B cell (primary cell): ENCODE results near the gene ZNF562. TPM values are rescaled to one million over a fixed set of nuclear protein-coding genes. Genes with fewer than 3 reads are reported as not detected.

ENCODE experiments used
- ATAC-seq: fragments of 200-7000 bp; cut with Tn5 transposase; one replicate; pipeline ENCODE4 v1.10.0; 2021; ENCODE audit warnings: low read depth, mild to moderate bottlenecking, moderate number of reproducible peaks, moderate library complexity
- CTCF ChIA-PET: fragments of 350-600 bp; sonication (Branson Sonifier 250); formaldehyde crosslinking; loops from one replicate; lab custom pipeline; 2021; ENCODE audit warnings: antibody characterized with exemption, inconsistent platforms; lab: Charles Lee
- POLR2A ChIA-PET: fragments of 350-600 bp; sonication (Branson Sonifier 250); formaldehyde crosslinking; loops from one replicate; lab custom pipeline; 2021; ENCODE audit warnings: antibody characterized with exemption; lab: Charles Lee
- DNase-seq: peaks from one replicate; pipeline ENCODE4 v3.0.0; 2013
- H2AFZ ChIP-seq: 2 replicates; pipeline ENCODE4 v1.6.1; 2012; ENCODE audit warnings: mild to moderate bottlenecking, low read depth, low read length; ENCODE audit not compliant: insufficient read depth, poor library complexity, severe bottlenecking
- H3K27ac ChIP-seq, 2 donors: 1 replicate in 1 of 2; 2 replicates in 1 of 2; pipeline ENCODE4 v1.5.1; 2012 to 2013; ENCODE audit warnings: low read length in 2 of 2, mild to moderate bottlenecking in 2 of 2, moderate library complexity in 1 of 2
- H3K27me3 ChIP-seq, 4 experiments: fragments of 200-600 bp in 1 of 4; sonication (generic) in 1 of 4; replicated peaks in 1 of 4; 1 replicate in 2 of 4; 2 replicates in 2 of 4; pipeline versions ENCODE4 v1.6.1 to v1.7.0; 2013 to 2016; ENCODE audit warnings: low read length in 3 of 4, mild to moderate bottlenecking in 2 of 4, mixed read lengths in 1 of 4, moderate library complexity in 1 of 4; ENCODE audit not compliant: insufficient read depth in 4 of 4, control insufficient read depth in 3 of 4; ENCODE audit errors: control extremely low read depth in 1 of 4
- H3K36me3 ChIP-seq, 2 experiments: replicated peaks in 1 of 2; 1 replicate in 1 of 2; 2 replicates in 1 of 2; pipeline versions ENCODE4 v1.6.1 to v1.7.1; 2013; ENCODE audit warnings: low read length in 1 of 2; ENCODE audit not compliant: insufficient read depth in 2 of 2, control insufficient read depth in 1 of 2; ENCODE audit errors: control extremely low read depth in 1 of 2, extremely low read depth in 1 of 2
- H3K4me1 ChIP-seq, 2 donors: fragments of 200-600 bp in 1 of 2; sonication (generic) in 1 of 2; 1 replicate in 1 of 2; 2 replicates in 1 of 2; pipeline versions ENCODE4 v1.5.1 to v1.6.1; 2013 to 2017; ENCODE audit warnings: low read length in 2 of 2; ENCODE audit not compliant: control insufficient read depth in 2 of 2, insufficient read depth in 2 of 2
- H3K4me2 ChIP-seq: replicated peaks from 2 replicates; pipeline ENCODE3; 2012; ENCODE audit warnings: mild to moderate bottlenecking, low read depth, low read length; ENCODE audit not compliant: poor library complexity, severe bottlenecking
- H3K4me3 ChIP-seq, 5 experiments: fragments of 200-600 bp in 1 of 5; sonication (generic) in 1 of 5; 1 replicate in 3 of 5; 2 replicates in 2 of 5; pipeline versions ENCODE4 v1.5.1 to v1.7.0; 2011 to 2016; ENCODE audit warnings: low read length in 4 of 5, mild to moderate bottlenecking in 4 of 5, low read depth in 2 of 5, control low read depth in 1 of 5, moderate library complexity in 1 of 5; ENCODE audit not compliant: insufficient read depth in 1 of 5; ENCODE audit errors: control extremely low read depth in 1 of 5, extremely low read depth in 1 of 5
- H3K79me2 ChIP-seq: fragments of 200-600 bp; sonication (generic); one replicate; pipeline ENCODE4 v1.6.0; 2016; ENCODE audit warnings: low read length; ENCODE audit not compliant: control insufficient read depth, insufficient read depth
- H3K9ac ChIP-seq: fragments of 200-600 bp; sonication (generic); 2 replicates; pipeline ENCODE4 v1.6.1; 2017; ENCODE audit warnings: mild to moderate bottlenecking, low read length, moderate library complexity
- H3K9me3 ChIP-seq, 3 donors: one replicate each; pipeline versions ENCODE4 v1.6.1 to v1.7.1; 2013; ENCODE audit warnings: low read length in 2 of 3; ENCODE audit not compliant: control insufficient read depth in 2 of 3, insufficient read depth in 1 of 3; ENCODE audit errors: control extremely low read depth in 1 of 3
- H4K20me1 ChIP-seq: 2 replicates; pipeline ENCODE4 v1.6.0; 2012; ENCODE audit warnings: mild to moderate bottlenecking, low read length; ENCODE audit not compliant: insufficient read depth, control insufficient read depth, poor library complexity, severe bottlenecking
- H3K27ac Mint-ChIP-seq: one replicate; pipeline ENCODE4 v1.8.0; 2021; ENCODE audit warnings: mixed read lengths
- H3K27me3 Mint-ChIP-seq: one replicate; pipeline ENCODE4 v1.8.0; 2021; ENCODE audit warnings: mixed read lengths
- H3K4me1 Mint-ChIP-seq: one replicate; pipeline ENCODE4 v1.8.0; 2021; ENCODE audit warnings: mixed read lengths
- H3K4me3 Mint-ChIP-seq: one replicate; pipeline ENCODE4 v1.8.0; 2021; ENCODE audit warnings: mixed read lengths
- H3K9me3 Mint-ChIP-seq: one replicate; pipeline ENCODE4 v1.8.0; 2022; ENCODE audit warnings: mixed read lengths; ENCODE audit not compliant: insufficient read depth
- CTCF ChIP-seq: fragments of 200-600 bp; IDR thresholded peaks from one replicate; pipeline ENCODE4 v1.8.0; 2022; ENCODE audit warnings: antibody characterized with exemption, mild to moderate bottlenecking
- EZH2 ChIP-seq: IDR thresholded peaks from 2 replicates; pipeline ENCODE4 v1.6.1; 2012; ENCODE audit warnings: borderline replicate concordance, low read depth, mild to moderate bottlenecking, moderate library complexity, low read length; ENCODE audit not compliant: insufficient read depth, poor library complexity, severe bottlenecking
- WGBS: methylation state at CpG from one replicate; pipeline ENCODE4 v1.1.5; 2013; ENCODE audit warnings: missing lambda C conversion rate; ENCODE audit not compliant: insufficient coverage; 5-methylcytosine and 5-hydroxymethylcytosine counted together
- intact Hi-C: fragments of 100-400 bp; cut with micrococcal nuclease; formaldehyde crosslinking; loops from one replicate; pipeline ENCODE4 v1.10.0; 2022
- polyA plus RNA-seq: library from polyadenylated mRNA; depleted of rRNA; stranded (reverse); fragments of >200 nt; gene quantifications from 2 replicates; pipeline ENCODE4 v1.2.3, GENCODE V29; 2012
- total RNA-seq, 2 donors: library from RNA; stranded (reverse); fragments of 120-200 nt in 1 of 2; gene quantifications; 1 replicate in 1 of 2; 2 replicates in 1 of 2; pipeline versions ENCODE4 v1.2.3 to v1.2.4, GENCODE V29; 2013 to 2022

The ZNF562 gene
- total and polyA plus RNA-seq, 2 donors (not counting 1 experiment from before 2014, with no cell fraction given), result 4.1 to 31.8 TPM

- H3K27me3 Mint-ChIP-seq, result no peaks in the 10 kb centered on the region
- Histone ChIP-seq H2AFZ (no peak overlapping the region), H3K9me3 (peaks cover 6 to 19% (median 8%) of the 10 kb centered on the region in 3 donors), H3K4me2 (no peak overlapping the region), H3K27me3 (no peaks in the 10 kb centered on the region), H3K4me1 (peaks cover 7 to 11% of the 10 kb centered on the region in 2 donors), H4K20me1 (no peaks in the 10 kb centered on the region), H3K4me3 (no peak overlapping the region), H3K27ac (no peak overlapping the region), H3K9ac (no peak overlapping the region), H3K79me2 (peaks cover 15% of the 10 kb centered on the region), H3K36me3 (peaks cover 18 to 66% of the 10 kb centered on the region in 2 experiments)
- POLR2A ChIA-PET, result no interaction called here
- H3K4me1 Mint-ChIP-seq, result peaks cover 8% of the 10 kb centered on the region
- CTCF ChIA-PET, result interaction anchor here (0.7 kb wide), 1 partner anchor 344 kb away, joined by 4 read pairs; no protein-coding TSS in a partner anchor
- DNase-seq (no peak), ATAC-seq (no peak)
- no peak overlapping the region for H3K27ac Mint-ChIP-seq
- H3K4me3 Mint-ChIP-seq, result no peak overlapping the region
- TF ChIP-seq CTCF, result no peak
- intact Hi-C loops, result no loop called here
- H3K9me3 Mint-ChIP-seq, result no peaks in the 10 kb centered on the region
Measured at GRCh38 chr19:9615844-9616243, 59.1 kb downstream of the ZNF562 start.

- H3K27me3 ChIP-seq, result no peaks in the 10 kb centered on the region
- H3K36me3 ChIP-seq, result peaks cover 21 to 60% of the 10 kb centered on the region in 2 experiments
- TF ChIP-seq EZH2 (no peak), CTCF (no peak)
- ChIA-PET POLR2A (no interaction called here), CTCF (no interaction called here)
- peaks cover 16 to 44% (median 37%) of the 10 kb centered on the region in 3 donors for H3K9me3 ChIP-seq
- no peak overlapping the region for H2AFZ ChIP-seq
- H4K20me1 ChIP-seq, result no peaks in the 10 kb centered on the region
- Mint-ChIP-seq H3K4me3 (no peak overlapping the region), H3K27me3 (no peaks in the 10 kb centered on the region), H3K4me1 (peaks cover 2% of the 10 kb centered on the region), H3K9me3 (peaks cover 20% of the 10 kb centered on the region), H3K27ac (no peak overlapping the region)
- H3K4me1 ChIP-seq, result no peaks in the 10 kb centered on the region
- ATAC-seq (no peak), DNase-seq (no peak)
- no CpG with 5 or more reads among the region's 2 CpGs for WGBS
- H3K79me2 ChIP-seq, result no peaks in the 10 kb centered on the region
- H3K27ac ChIP-seq, result no peak overlapping the region
- no peak overlapping the region for H3K9ac ChIP-seq
- no peak overlapping the region for H3K4me2 ChIP-seq
- H3K4me3 ChIP-seq, result no peak overlapping the region
- intact Hi-C loops, result no loop called here
Measured at GRCh38 chr19:9610484-9611113, 64.3 kb downstream of the ZNF562 start.
